Thymus (tissue), 11 donors: Measurements from ENCODE around the gene SNAPC4. TPM values are rescaled to one million over a fixed set of nuclear protein-coding genes. Genes with fewer than 3 reads are reported as not detected.

Source experiments
- DNase-seq, 9 donors: peaks; one replicate each; pipeline ENCODE4 v3.0.0-alpha.2; 2013; ENCODE audit warnings: low spot score in 9 of 9, low read depth in 6 of 9, missing footprints in 1 of 9
- H3K27ac ChIP-seq, 2 donors: one replicate each; pipeline ENCODE4 v1.5.1; 2013; ENCODE audit warnings: control low read depth in 1 of 2, low read depth in 1 of 2, low read length in 1 of 2, mild to moderate bottlenecking in 1 of 2, moderate library complexity in 1 of 2
- H3K27me3 ChIP-seq, 2 donors: one replicate each; pipeline ENCODE4 v1.5.1; 2013; ENCODE audit warnings: low read length in 1 of 2; ENCODE audit not compliant: control insufficient read depth in 2 of 2, insufficient read depth in 1 of 2
- H3K36me3 ChIP-seq, 2 donors: one replicate each; pipeline ENCODE4 v1.5.1; 2013; ENCODE audit warnings: low read length in 1 of 2, mild to moderate bottlenecking in 1 of 2, moderate library complexity in 1 of 2; ENCODE audit not compliant: control insufficient read depth in 2 of 2, insufficient read depth in 2 of 2
- H3K4me1 ChIP-seq, 2 donors: one replicate each; pipeline ENCODE4 v1.5.1; 2013; ENCODE audit warnings: low read length in 2 of 2; ENCODE audit not compliant: control insufficient read depth in 2 of 2, insufficient read depth in 2 of 2
- H3K4me3 ChIP-seq, 2 donors: one replicate each; pipeline ENCODE4 v1.5.1; 2013; ENCODE audit warnings: low read length in 2 of 2, control low read depth in 1 of 2, mild to moderate bottlenecking in 1 of 2
- H3K9me3 ChIP-seq, 2 donors: one replicate each; pipeline ENCODE4 v1.5.1; 2013; ENCODE audit warnings: low read length in 1 of 2, mild to moderate bottlenecking in 1 of 2; ENCODE audit not compliant: control insufficient read depth in 2 of 2, insufficient read depth in 1 of 2
- WGBS: extraction: QIAGEN DNeasy Blood & Tissue Kit; methylation state at CpG from one replicate; pipeline ENCODE4 v1.1.7; 2013; 5-methylcytosine and 5-hydroxymethylcytosine counted together
- polyA plus RNA-seq: library from polyadenylated mRNA; stranded (reverse); fragments of 200-250 nt; gene quantifications from one replicate; pipeline ENCODE4 v1.2.3, GENCODE V29; 2013
- total RNA-seq: library from RNA; stranded (reverse); fragments of 120-200 nt; gene quantifications from one replicate; pipeline ENCODE4 v1.2.4, GENCODE V29; 2013
- donor health status: healthy.

SNAPC4 gene
- total and polyA plus RNA-seq, 2 donors, result 2.1 to 11.3 TPM

- no peak within 1 kb of the TSS for H3K27ac ChIP-seq
- no peaks in the 10 kb centered on the region for H3K9me3 ChIP-seq
- peaks cover 0 to 10% of the 10 kb centered on the region in 2 donors for H3K4me1 ChIP-seq
- peaks cover 0 to 27% of the 10 kb centered on the region in 2 donors for H3K27me3 ChIP-seq
- WGBS, result 69% methylated on average over 27 of the region's 27 CpGs
- H3K4me3 ChIP-seq, result no peak within 1 kb of the TSS
- peaks cover 0 to 6% of the 10 kb centered on the region in 2 donors for H3K36me3 ChIP-seq
- no peak for DNase-seq
These were observed 26.4 kb downstream of the SNAPC4 start, which contains the start of gene CARD9 for GRCh38 chr9:136373300-136374182. Gene CARD9 (minus strand): TSS chr9:136373669. CDS start chr9:136372078, 1,591 bp downstream.

DNA sequence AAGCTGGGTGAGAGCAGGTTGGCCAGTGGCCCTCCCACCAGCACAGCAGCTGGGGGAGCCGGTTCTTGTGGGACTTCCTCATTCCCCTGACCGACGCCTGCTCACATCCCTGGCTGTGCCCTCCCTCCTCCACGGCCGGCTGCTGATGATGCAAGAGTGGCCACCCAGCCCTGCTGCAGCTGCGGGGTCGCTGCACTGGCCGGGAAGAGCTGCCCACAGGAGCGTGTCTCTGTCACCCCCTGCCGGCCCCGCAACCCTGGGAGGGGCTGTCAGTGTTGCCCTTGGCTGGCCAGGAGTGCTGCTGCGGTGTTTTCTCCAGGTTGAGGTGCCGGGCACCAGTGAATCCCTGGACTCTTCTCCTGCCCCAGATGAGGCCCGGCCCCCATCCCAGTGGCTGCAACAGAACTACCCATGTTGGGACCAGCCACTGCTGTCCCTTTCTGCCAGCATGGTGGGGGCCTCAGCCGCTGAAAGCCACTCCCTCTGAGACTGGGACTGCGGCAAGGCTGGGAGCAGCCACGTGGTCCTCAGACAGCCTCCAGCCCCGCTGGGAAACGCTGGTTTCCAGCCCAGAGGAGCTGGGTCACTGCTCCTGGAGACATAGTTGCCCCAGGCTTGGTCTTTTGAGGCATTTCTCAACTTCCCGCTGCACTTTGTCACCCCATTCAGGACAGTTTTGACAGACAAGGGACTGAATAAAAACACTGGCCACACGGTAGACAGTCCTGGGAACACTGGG is 27.2 kb downstream of the SNAPC4 start:
- H3K4me1 ChIP-seq, result peaks cover 0 to 10% of the 10 kb centered on the region in 2 donors
- H3K27ac ChIP-seq, result no peak overlapping the region
- H3K27me3 ChIP-seq, result peaks cover 0 to 27% of the 10 kb centered on the region in 2 donors
- no peak for DNase-seq
- no peak overlapping the region for H3K4me3 ChIP-seq
- no peaks in the 10 kb centered on the region for H3K36me3 ChIP-seq
- whole genome bisulfite sequencing, result 9% methylated on average over 21 of the region's 21 CpGs
- H3K9me3 ChIP-seq, result no peaks in the 10 kb centered on the region

DNA sequence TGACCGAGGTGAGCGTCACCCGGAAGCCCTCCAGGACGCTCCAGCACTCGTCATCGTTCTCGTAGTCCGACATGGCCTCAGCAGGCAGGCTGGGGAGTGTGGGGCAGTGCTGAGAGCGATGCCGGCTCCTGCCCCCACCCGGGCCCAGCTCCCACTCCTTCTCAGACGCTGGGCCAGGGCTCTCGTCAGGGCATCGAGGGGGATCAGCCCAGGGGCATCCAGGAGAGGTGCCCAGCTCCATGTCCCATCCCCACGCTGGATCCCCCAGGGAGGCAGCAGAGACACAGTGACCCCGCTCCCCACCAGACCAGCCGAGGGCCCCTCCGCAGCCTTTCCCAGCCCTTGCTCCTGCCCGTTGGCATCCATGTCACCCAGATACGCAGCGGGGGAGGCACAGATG is 28.0 kb downstream of the SNAPC4 start:
- Histone ChIP-seq H3K9me3 (no peaks in the 10 kb centered on the region), H3K4me1 (peaks cover 0 to 10% of the 10 kb centered on the region in 2 donors), H3K36me3 (no peaks in the 10 kb centered on the region), H3K4me3 (no peak overlapping the region), H3K27me3 (peaks cover 0 to 27% of the 10 kb centered on the region in 2 donors), H3K27ac (no peak overlapping the region)
- 96% methylated on average over 21 of the region's 21 CpGs for WGBS
- DNase-seq, result no peak

DNA sequence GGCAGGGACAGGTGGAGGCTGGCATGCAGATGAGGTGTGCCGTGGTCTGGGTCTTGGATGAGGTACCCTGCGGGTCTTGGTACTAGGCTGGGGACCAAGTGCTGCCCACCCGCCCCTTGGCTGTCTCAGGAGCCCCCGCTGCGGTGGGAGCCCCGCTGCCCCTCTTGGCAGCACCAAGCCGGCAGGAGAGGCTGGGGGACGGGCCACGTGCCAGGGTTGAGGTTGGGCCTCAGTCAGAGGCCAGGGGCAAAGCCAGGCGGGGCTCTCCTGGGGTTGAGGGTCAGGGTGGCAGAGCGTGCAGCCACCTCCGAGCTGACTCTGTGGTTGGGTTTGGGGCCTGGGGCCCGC is 28.5 kb downstream of the SNAPC4 start:
- H3K4me3 ChIP-seq, result no peak overlapping the region
- 97% methylated on average over 13 of the region's 13 CpGs for WGBS
- no peaks in the 10 kb centered on the region for H3K9me3 ChIP-seq
- H3K36me3 ChIP-seq, result no peaks in the 10 kb centered on the region
- H3K27ac ChIP-seq, result no peak overlapping the region
- peaks cover 0 to 27% of the 10 kb centered on the region in 2 donors for H3K27me3 ChIP-seq
- no peak for DNase-seq
- H3K4me1 ChIP-seq, result peaks cover 0 to 10% of the 10 kb centered on the region in 2 donors

GRCh38 chr9:136370687-136371532 is 29.1 kb downstream of the SNAPC4 start:
- Histone ChIP-seq H3K4me3 (no peak overlapping the region), H3K27me3 (peaks cover 0 to 27% of the 10 kb centered on the region in 2 donors), H3K9me3 (no peaks in the 10 kb centered on the region), H3K27ac (no peak overlapping the region), H3K4me1 (peaks cover 0 to 10% of the 10 kb centered on the region in 2 donors), H3K36me3 (no peaks in the 10 kb centered on the region)
- 97% methylated on average over 54 of the region's 54 CpGs for WGBS
- no peak for DNase-seq

- Histone ChIP-seq H3K36me3 (no peaks in the 10 kb centered on the region), H3K27me3 (peaks cover 0 to 28% of the 10 kb centered on the region in 2 donors), H3K9me3 (no peaks in the 10 kb centered on the region), H3K4me1 (peaks cover 0 to 10% of the 10 kb centered on the region in 2 donors), H3K4me3 (no peak overlapping the region), H3K27ac (no peak overlapping the region)
- 99% methylated on average over 19 of the region's 19 CpGs for WGBS
- no peak for DNase-seq
These were observed 29.9 kb downstream of the SNAPC4 start for GRCh38 chr9:136370037-136370436.

GRCh38 chr9:136368190-136368589 is 31.8 kb downstream of the SNAPC4 start:
- no peak for DNase-seq
- no peak overlapping the region for H3K4me3 ChIP-seq
- peaks cover 2 to 28% of the 10 kb centered on the region in 2 donors for H3K27me3 ChIP-seq
- H3K36me3 ChIP-seq, result no peaks in the 10 kb centered on the region
- no peak overlapping the region for H3K27ac ChIP-seq
- 92% methylated on average over 18 of the region's 18 CpGs for WGBS
- H3K4me1 ChIP-seq, result peaks cover 6 to 20% of the 10 kb centered on the region in 2 donors
- H3K9me3 ChIP-seq, result peaks cover 0 to 10% of the 10 kb centered on the region in 2 donors

DNA sequence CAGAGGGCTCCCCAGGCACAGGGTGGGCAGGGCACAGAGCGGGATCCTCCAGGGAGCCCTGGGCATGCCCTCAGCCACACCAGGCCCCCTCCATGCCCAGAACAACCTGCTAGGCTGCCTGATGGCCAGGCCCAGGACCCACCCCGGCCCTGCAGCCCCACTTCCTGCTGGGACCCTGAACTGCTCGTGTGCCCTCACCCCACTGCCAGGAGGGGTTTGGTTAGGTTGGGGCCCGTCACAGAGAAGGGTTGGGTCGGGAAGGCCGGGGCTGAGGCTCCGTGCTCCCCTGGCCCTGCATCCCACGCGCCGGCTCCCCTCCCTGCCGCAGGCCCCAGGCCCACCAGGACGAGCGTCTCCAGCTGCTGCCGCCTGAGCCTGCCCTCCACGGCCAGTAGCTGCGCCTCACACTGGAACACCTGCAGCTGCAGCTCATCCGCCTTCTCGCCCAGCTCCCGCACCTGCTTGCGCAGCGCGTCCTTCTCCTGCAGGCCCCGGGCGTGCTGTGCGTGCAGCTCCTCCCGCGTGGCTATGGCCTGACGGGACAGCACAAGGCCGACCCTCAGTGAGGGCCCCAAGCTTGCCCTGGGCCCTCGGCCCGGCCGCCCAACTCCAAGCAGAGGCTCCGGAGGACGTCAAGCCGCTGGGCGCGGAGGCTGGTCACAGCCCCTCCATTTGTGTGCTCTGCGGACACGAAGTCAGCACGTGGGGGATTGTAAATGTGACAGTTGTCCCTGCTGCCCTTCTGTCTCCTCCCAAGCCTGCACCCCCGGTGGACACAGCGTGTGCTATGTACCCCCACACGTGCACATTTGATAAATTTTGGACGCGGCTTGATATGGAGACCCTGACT is 32.4 kb downstream of the SNAPC4 start:
- H3K4me1 ChIP-seq, result peaks cover 6 to 13% of the 10 kb centered on the region in 2 donors
- H3K36me3 ChIP-seq, result no peaks in the 10 kb centered on the region
- DNase-seq, result no peak
- peaks cover 2 to 21% of the 10 kb centered on the region in 2 donors for H3K27me3 ChIP-seq
- 93% methylated on average over 45 of the region's 45 CpGs for WGBS
- peaks cover 0 to 12% of the 10 kb centered on the region in 2 donors for H3K9me3 ChIP-seq
- no peak overlapping the region for H3K4me3 ChIP-seq
- H3K27ac ChIP-seq, result no peak overlapping the region
